ENCODE measurements around the gene DYNLT4. TPM values are rescaled to one million over a fixed set of nuclear protein-coding genes. Genes with fewer than 3 reads are reported as not detected.
A peak's percentile ranks its signal among the peaks of the same experiment; 100 is the strongest.

DYNLT4 gene
- total and polyA plus RNA-seq, 2 of the 13 experiments (the other 11 are each of a cell fraction or from before 2014, with no cell fraction given) = 0.77 TPM; not detected in 1

DNA sequence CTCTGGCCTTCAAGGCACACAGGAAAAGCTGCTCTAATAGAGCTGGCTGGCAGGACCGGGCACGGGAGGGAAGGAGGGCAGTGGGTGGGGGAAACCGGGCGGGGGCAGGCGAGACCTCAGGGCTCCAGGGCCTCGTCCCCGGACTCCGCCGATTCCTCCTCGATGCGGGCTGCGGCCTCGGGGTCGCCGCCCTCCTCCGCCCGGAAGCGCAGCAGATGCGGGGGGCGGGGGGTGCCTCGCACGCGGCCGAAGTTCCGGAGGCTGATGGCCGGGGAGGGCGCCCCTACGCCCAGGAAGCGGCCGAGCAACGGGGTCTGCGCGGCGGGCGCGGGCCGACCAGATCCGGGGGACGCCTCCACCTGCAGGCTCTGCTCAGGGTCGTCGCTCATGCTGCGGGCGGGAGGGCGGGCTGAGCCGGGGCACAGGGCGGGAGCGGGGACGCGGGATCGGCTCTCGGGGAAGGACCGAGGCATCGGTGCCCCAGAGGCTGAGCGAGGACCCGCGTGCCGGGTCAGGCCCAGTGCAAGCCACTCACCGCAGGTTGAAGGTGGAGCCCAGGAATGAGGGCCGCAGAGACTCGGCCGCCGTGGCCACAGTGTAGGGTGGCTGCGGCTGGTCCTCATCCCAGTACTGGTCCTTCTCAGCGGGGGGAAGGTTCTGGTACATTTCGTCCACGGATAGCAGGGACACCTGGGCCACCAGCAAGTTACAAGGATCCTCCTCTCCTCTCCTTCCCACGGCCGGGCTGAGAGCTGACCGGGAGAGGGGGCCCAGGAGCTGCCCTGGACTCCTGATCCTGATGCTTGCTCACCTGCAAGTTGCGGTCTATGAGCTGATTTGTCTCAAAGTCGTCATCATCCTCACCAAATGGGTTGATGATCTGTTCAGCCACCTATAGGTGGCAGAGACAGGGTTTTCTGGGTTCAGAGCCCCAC lies 22.8 kb downstream of the DYNLT4 start (continued):
- no peak for TF ChIP-seq CHD4 (IDR thresholded peaks at IDR 0.05; ENCODE audit: borderline replicate concordance, low read length)
- TF ChIP-seq SALL2 (CRISPR knock-in tag; IDR thresholded peaks at IDR 0.05) = no peak
- no peak for TF ChIP-seq ZSCAN30 (CRISPR knock-in tag; IDR thresholded peaks at IDR 0.05)
- TF ChIP-seq, protein P1, sequence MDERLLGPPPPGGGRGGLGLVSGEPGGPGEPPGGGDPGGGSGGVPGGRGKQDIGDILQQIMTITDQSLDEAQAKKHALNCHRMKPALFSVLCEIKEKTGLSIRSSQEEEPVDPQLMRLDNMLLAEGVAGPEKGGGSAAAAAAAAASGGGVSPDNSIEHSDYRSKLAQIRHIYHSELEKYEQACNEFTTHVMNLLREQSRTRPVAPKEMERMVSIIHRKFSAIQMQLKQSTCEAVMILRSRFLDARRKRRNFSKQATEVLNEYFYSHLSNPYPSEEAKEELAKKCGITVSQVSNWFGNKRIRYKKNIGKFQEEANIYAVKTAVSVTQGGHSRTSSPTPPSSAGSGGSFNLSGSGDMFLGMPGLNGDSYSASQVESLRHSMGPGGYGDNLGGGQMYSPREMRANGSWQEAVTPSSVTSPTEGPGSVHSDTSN (CRISPR knock-in tag; IDR thresholded peaks at IDR 0.05) = no peak
- TF ChIP-seq PTBP1 (IDR thresholded peaks at IDR 0.05; ENCODE audit: low read depth, low read length, poor library complexity, severe bottlenecking) = no peak
- peak; percentile 52; the same call in 1 of the 2 replicates for TF ChIP-seq YEATS2 (CRISPR knock-in tag; IDR thresholded peaks at IDR 0.05; ENCODE audit: borderline replicate concordance)
- no peak for TF ChIP-seq NCOA5 (CRISPR knock-in tag; IDR thresholded peaks at IDR 0.05)
- TF ChIP-seq RFXAP (CRISPR knock-in tag; IDR thresholded peaks at IDR 0.05; ENCODE audit: borderline replicate concordance) = no peak
- no peak for TF ChIP-seq ZFP1 (CRISPR knock-in tag; IDR thresholded peaks at IDR 0.05)
- no peak for TF ChIP-seq CC2D1A (CRISPR knock-in tag; IDR thresholded peaks at IDR 0.05)
- 0 out of 2 replicates have a peak, but pooled peaks have one; percentile 60 for TF ChIP-seq CENPT (CRISPR knock-in tag; IDR thresholded peaks at IDR 0.05; ENCODE audit: low read depth)
- TF ChIP-seq ZNF747 (CRISPR knock-in tag; IDR thresholded peaks at IDR 0.05; ENCODE audit: borderline replicate concordance) = 0 out of 2 replicates have a peak, but pooled peaks have one; percentile 67
- TF ChIP-seq, protein P2, sequence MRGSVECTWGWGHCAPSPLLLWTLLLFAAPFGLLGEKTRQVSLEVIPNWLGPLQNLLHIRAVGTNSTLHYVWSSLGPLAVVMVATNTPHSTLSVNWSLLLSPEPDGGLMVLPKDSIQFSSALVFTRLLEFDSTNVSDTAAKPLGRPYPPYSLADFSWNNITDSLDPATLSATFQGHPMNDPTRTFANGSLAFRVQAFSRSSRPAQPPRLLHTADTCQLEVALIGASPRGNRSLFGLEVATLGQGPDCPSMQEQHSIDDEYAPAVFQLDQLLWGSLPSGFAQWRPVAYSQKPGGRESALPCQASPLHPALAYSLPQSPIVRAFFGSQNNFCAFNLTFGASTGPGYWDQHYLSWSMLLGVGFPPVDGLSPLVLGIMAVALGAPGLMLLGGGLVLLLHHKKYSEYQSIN (CRISPR knock-in tag; IDR thresholded peaks at IDR 0.05; ENCODE audit: borderline replicate concordance) = no peak
- TF ChIP-seq ZNF784 (CRISPR knock-in tag; IDR thresholded peaks at IDR 0.05; ENCODE audit: borderline replicate concordance) = peak; percentile 24; the same call in 1 of the 2 replicates
- no peak for TF ChIP-seq ZNF24 (IDR thresholded peaks at IDR 0.05)
- TF ChIP-seq SYNCRIP (IDR thresholded peaks at IDR 0.05; ENCODE audit: insufficient read depth, low read depth, low read length) = no peak
- TF ChIP-seq, protein P3, sequence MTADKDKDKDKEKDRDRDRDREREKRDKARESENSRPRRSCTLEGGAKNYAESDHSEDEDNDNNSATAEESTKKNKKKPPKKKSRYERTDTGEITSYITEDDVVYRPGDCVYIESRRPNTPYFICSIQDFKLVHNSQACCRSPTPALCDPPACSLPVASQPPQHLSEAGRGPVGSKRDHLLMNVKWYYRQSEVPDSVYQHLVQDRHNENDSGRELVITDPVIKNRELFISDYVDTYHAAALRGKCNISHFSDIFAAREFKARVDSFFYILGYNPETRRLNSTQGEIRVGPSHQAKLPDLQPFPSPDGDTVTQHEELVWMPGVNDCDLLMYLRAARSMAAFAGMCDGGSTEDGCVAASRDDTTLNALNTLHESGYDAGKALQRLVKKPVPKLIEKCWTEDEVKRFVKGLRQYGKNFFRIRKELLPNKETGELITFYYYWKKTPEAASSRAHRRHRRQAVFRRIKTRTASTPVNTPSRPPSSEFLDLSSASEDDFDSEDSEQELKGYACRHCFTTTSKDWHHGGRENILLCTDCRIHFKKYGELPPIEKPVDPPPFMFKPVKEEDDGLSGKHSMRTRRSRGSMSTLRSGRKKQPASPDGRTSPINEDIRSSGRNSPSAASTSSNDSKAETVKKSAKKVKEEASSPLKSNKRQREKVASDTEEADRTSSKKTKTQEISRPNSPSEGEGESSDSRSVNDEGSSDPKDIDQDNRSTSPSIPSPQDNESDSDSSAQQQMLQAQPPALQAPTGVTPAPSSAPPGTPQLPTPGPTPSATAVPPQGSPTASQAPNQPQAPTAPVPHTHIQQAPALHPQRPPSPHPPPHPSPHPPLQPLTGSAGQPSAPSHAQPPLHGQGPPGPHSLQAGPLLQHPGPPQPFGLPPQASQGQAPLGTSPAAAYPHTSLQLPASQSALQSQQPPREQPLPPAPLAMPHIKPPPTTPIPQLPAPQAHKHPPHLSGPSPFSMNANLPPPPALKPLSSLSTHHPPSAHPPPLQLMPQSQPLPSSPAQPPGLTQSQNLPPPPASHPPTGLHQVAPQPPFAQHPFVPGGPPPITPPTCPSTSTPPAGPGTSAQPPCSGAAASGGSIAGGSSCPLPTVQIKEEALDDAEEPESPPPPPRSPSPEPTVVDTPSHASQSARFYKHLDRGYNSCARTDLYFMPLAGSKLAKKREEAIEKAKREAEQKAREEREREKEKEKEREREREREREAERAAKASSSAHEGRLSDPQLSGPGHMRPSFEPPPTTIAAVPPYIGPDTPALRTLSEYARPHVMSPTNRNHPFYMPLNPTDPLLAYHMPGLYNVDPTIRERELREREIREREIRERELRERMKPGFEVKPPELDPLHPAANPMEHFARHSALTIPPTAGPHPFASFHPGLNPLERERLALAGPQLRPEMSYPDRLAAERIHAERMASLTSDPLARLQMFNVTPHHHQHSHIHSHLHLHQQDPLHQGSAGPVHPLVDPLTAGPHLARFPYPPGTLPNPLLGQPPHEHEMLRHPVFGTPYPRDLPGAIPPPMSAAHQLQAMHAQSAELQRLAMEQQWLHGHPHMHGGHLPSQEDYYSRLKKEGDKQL (CRISPR knock-in tag; IDR thresholded peaks at IDR 0.05; ENCODE audit: low read depth) = no peak; the same call in 1 of the 2 replicates
- TF ChIP-seq NR2F6 (IDR thresholded peaks at IDR 0.05) = no peak
- peak; percentile 34; the same call in 1 of the 2 replicates for TF ChIP-seq NR2F6 (CRISPR knock-in tag; IDR thresholded peaks at IDR 0.05)
- peak; percentile 14 for TF ChIP-seq ZNF781 (CRISPR knock-in tag; IDR thresholded peaks at IDR 0.05; ENCODE audit: borderline replicate concordance, not compliant biosample characterization)
- TF ChIP-seq NFE2 (CRISPR knock-in tag; IDR thresholded peaks at IDR 0.05) = no peak
